Colonic mucosa (tissue), 4 donors: ENCODE data around the gene FBN3. TPM values are rescaled to one million over a fixed set of nuclear protein-coding genes. Genes with fewer than 3 reads are reported as not detected.
A peak's percentile ranks its signal among the peaks of the same experiment; 100 is the strongest.

Source experiments
- DNase-seq: peaks from one replicate; pipeline ENCODE4 v3.0.0-alpha.2; 2020
- H3K27ac ChIP-seq: fragments of 200-600 bp; one replicate; pipeline ENCODE4 v1.8.0; 2021
- H3K27me3 ChIP-seq: fragments of 200-600 bp; one replicate; pipeline ENCODE4 v1.8.0; 2021
- H3K36me3 ChIP-seq: fragments of 200-600 bp; one replicate; pipeline ENCODE4 v1.8.0; 2021
- H3K4me1 ChIP-seq: fragments of 200-600 bp; one replicate; pipeline ENCODE4 v1.8.0; 2021; ENCODE audit warnings: mild to moderate bottlenecking
- H3K4me3 ChIP-seq: fragments of 200-600 bp; one replicate; pipeline ENCODE4 v1.8.0; 2021
- H3K9ac ChIP-seq, 2 donors: one replicate each; pipeline ENCODE4 v1.7.0; 2013; ENCODE audit warnings: control low read depth in 2 of 2, low read depth in 2 of 2, low read length in 2 of 2
- H3K9me3 ChIP-seq: fragments of 200-600 bp; one replicate; pipeline ENCODE4 v1.8.0; 2021
- intact Hi-C: fragments of 100-400 bp; cut with DNase I; formaldehyde crosslinking; loops from one replicate; pipeline ENCODE4 v1.14.1; 2022
- total RNA-seq, 2 donors: library from RNA; stranded (reverse); fragmentation: NEBNext Ultra II Directional in 1 of 2; extraction: Animal tissue kit (Norgen Biotek cat#: 25700) in 1 of 2; gene quantifications; one replicate each; pipeline ENCODE4 v1.2.1, GENCODE V29; 2021
- TF ChIP-seq, protein P1 (sequence below): fragments of 200-600 bp; IDR thresholded peaks from one replicate; pipeline ENCODE4 v1.8.0; 2022; ENCODE audit warnings: antibody characterized with exemption, mild to moderate bottlenecking
- donor health status: healthy.
- donor health status: DM: no; HTN: no; CAD: no.
- donor health status: DM: no; HTN: no; CAD: no.

FBN3 gene
- total RNA-seq, 2 donors from 2014 or later, result 0.05 TPM; not detected in 1

- Histone ChIP-seq H3K27ac (no peak overlapping the region), H3K36me3 (no peaks in the 10 kb centered on the region), H3K4me3 (no peak overlapping the region), H3K9ac (no peak overlapping the region), H3K4me1 (no peaks in the 10 kb centered on the region), H3K9me3 (no peaks in the 10 kb centered on the region), H3K27me3 (no peaks in the 10 kb centered on the region)
- TF ChIP-seq, protein P1, sequence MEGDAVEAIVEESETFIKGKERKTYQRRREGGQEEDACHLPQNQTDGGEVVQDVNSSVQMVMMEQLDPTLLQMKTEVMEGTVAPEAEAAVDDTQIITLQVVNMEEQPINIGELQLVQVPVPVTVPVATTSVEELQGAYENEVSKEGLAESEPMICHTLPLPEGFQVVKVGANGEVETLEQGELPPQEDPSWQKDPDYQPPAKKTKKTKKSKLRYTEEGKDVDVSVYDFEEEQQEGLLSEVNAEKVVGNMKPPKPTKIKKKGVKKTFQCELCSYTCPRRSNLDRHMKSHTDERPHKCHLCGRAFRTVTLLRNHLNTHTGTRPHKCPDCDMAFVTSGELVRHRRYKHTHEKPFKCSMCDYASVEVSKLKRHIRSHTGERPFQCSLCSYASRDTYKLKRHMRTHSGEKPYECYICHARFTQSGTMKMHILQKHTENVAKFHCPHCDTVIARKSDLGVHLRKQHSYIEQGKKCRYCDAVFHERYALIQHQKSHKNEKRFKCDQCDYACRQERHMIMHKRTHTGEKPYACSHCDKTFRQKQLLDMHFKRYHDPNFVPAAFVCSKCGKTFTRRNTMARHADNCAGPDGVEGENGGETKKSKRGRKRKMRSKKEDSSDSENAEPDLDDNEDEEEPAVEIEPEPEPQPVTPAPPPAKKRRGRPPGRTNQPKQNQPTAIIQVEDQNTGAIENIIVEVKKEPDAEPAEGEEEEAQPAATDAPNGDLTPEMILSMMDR, result no peak
- intact Hi-C loops, result no loop called here
- DNase-seq, result no peak
Observed at GRCh38 chr19:8086849-8087248, 62.5 kb downstream of the FBN3 start.

DNA sequence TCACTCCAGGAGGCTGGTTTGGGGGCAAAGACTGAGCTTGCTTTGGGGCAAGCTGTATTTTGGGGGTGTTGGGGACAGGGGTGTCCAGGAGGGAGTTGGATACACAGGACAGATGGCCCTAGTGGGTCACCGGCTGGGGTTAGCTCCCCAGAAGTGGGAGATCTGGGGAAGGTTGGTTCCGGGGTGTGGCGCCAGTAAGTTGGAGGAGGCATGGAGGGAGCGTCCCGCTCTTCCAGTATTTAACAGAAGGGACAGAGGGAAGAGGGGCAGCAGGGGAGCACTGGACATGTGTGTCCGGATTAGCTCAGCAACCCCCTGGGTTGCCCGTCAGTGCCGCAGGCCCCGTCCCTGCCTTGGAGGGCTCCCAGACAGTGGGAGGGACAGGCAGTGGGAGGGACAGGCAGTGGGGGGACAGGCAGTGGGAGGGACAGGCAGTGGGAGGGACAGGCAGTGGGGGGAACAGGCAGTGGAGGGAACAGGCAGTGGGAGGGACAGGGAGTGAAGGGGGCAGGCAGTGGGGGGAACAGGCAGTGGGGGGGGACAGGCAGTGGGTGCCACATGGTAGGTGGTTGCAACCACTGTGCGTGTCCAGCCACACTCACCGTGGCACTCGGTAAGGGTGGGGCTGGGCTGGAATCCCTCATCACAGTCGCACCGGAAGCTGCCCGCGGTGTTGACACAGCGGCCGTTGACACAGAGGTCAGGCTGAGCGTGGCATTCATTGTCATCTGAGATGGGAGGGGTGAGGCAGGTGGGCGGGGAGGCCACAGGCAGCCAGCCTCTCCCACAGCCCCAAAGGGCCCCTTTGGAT lies 63.6 kb downstream of the FBN3 start:
- no peak overlapping the region for H3K27ac ChIP-seq
- no peak overlapping the region for H3K4me3 ChIP-seq
- intact Hi-C loops, result no loop called here
- H3K27me3 ChIP-seq, result no peaks in the 10 kb centered on the region
- no peaks in the 10 kb centered on the region for H3K36me3 ChIP-seq
- H3K9ac ChIP-seq, result no peak overlapping the region
- H3K4me1 ChIP-seq, result no peaks in the 10 kb centered on the region
- H3K9me3 ChIP-seq, result no peaks in the 10 kb centered on the region
- TF ChIP-seq, protein P1, result no peak
- DNase-seq, result peak; percentile 22

DNA sequence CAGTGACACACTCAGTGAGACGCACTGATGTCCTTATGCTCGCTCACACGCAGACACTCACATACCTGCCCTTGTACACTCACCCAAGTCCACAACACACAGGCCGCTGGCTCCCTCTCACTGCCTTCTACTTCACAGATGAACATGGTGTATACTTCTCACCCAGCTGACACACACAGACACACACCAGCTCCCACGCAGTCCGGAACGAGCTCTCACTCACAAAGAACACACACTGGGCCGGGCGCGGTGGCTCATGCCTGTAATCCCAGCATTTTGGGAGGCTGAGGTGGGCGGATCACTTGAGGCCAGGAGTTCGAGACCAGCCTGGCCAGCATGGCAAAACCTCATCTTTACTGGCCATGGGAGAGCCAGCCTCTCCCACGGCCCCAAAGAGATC lies 65.2 kb downstream of the FBN3 start:
- Histone ChIP-seq H3K4me3 (no peak overlapping the region), H3K9ac (no peak overlapping the region), H3K36me3 (no peaks in the 10 kb centered on the region), H3K27ac (no peak overlapping the region), H3K9me3 (no peaks in the 10 kb centered on the region), H3K4me1 (no peaks in the 10 kb centered on the region), H3K27me3 (no peaks in the 10 kb centered on the region)
- no peak for DNase-seq
- intact Hi-C loops, result no loop called here
- TF ChIP-seq, protein P1, result no peak

DNA sequence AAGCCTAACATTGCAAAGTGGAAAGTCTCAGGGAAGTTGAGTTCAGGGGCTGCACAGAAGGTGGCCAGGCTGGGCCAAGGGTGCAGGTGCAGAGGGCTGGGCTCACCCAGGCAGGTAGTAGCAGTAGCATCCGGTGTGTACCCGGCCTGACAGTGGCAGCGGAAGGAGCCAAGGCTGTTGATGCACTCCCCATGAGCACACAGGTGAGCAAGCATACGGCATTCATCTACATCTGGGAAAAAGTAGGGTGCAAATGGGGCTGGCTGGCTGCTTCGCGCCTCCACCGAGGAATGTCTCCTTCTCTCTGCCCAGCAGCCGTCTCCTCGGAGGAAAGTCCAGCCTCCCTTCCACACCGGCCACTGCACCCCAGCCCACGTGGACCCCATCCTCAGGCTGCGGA lies 66.3 kb downstream of the FBN3 start:
- Histone ChIP-seq H3K4me1 (no peaks in the 10 kb centered on the region), H3K27me3 (no peaks in the 10 kb centered on the region), H3K4me3 (no peak overlapping the region), H3K36me3 (no peaks in the 10 kb centered on the region), H3K27ac (no peak overlapping the region), H3K9me3 (no peaks in the 10 kb centered on the region), H3K9ac (no peak overlapping the region)
- intact Hi-C loops, result no loop called here
- no peak for DNase-seq
- TF ChIP-seq, protein P1, result no peak

DNA sequence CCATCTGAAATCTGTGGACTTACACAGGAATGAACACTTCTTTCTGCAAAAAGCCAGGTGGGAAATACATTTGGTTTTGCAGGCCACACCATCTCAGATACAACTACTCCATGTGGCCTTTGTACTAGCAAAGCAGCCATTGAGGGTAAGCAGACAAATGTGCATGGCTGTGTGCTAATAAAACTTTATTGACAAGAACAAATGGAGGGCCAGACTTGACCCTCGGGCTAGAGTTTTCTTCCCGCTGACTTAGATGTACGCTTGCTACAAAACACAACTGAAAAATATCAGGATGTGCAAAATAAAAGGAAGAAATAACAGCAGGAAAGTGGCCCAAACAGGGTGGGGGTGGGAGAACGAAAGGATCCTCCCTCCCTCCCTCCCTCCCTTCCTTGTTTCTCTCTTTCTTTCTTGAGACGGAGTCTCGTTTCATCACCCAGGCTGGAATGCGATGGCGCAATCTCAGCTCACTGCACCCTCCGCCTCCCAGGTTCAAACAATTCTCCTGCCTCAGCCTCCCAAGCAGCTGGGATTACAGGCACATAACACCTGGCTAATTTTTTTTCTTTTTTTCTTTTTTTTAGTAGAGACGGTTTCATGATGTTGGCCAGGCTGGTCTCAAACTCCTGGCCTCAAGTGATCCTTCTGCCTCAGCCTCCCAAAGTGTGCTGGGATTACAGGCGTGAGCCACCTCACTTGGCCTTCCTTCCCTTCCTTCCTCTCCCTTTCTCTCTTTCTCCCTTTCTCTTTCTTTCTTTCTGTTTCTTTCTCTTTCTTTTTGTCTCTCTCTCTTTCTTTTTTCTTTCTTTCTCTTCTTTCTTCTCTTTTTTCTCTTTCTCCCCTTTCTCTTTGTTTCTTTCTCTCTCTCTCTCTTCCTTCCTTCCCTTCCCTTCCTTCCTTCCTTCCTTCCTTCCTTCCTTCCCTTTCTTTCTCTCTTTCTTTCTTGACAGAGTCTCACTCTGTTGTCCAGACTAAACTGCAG lies 67.5 kb downstream of the FBN3 start:
- Histone ChIP-seq H3K27me3 (no peaks in the 10 kb centered on the region), H3K36me3 (no peaks in the 10 kb centered on the region), H3K4me1 (no peaks in the 10 kb centered on the region), H3K27ac (no peak overlapping the region), H3K9ac (no peak overlapping the region), H3K4me3 (no peak overlapping the region), H3K9me3 (no peaks in the 10 kb centered on the region)
- TF ChIP-seq, protein P1, result no peak
- DNase-seq, result no peak
- intact Hi-C loops, result no loop called here
